Stimulated activated CD8-positive, alpha-beta memory T cell treated with anti-CD3 and anti-CD28 coated beads, Interleukin-4, amount 100 ng/mL, for 48 hours (primary cell): ENCODE data around the gene FAM3B.

Source experiments
- DNase-seq: peaks from one replicate; pipeline ENCODE4 v3.0.0-alpha.2; 2020

Gene FAM3B

DNA sequence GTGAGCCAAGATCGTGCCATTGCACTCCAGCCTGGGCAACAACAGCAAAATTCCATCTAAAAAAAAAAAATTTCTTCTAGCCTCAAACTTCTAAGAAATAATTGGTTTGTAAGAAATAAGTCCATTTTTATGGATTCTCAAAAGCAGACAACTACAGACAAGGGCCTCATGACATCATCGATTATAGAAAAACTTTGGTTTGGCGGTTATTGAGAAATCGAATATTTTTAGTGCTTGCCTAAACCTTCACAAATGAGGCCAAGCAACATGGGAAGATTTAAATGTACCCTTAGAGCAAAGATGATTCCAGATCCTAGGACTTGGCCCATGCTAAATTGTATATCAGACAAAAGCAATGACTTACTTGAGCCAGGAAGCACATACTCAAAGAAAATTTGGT lies 81.7 kb downstream of the FAM3B start:
- DNase-seq, result no peak

DNA sequence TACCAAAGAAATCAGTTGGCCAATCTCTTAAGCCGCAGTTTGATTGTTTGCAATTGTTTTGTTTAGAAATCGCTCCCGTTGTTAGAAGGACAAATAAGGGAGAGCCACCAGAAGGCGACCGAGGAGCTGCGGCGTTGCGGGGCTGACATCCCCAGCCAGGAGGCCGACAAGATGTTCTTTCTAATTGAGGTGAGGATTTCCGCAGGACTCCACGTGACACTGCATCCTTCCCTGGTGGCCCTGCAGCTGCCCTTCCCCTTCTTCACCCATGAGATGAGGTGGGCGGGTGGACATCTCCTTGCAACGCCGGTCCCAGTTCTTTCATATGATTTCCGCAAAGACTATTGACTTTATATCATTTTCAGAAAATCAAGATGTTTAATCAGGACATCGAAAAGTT lies 82.2 kb downstream of the FAM3B start:
- DNase-seq, result no peak

DNA sequence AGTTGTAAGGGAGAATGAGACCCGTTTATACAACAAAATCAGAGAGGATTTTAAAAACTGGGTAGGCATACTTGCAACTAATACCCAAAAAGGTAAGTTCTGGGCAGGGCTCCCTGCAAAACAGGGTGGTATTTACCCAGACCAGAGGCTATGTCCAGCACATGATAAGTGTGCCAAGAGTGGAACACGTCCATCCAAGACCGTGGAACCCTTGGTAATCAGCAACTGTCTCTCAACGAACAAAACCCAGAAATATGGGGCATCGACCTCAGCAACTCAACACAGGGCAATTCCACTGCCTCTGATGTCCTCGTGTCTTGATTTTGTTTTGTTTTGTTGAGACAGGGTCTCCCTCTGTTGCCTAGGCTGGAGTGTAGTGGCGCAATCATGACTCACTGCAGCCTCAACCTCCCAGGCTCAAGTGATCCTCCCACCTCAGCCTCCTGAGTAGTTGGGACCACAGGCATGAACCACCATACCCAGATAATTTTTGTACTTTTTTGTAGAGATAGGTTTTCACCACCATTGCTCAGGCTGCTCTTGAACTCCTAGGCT lies 82.7 kb downstream of the FAM3B start:
- no peak for DNase-seq

DNA sequence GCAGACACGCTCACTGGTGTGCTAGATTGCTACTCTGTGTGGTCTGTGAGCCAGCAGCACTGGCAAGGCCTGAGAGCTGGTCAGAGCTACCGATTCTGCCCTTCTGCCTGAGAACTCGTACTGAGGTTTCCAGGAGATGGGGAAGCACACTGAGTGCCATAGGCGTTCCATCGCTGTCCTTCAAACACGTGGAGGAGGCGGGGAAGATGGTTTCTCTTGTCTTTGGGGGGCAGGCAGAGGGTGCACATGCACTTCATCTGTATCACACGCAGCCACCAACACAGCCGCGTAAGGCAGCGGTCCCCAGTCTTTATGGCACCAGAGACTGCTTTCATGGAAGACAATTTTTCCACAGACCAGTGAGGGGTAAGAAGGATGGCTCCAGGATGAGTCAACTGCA lies 85.6 kb downstream of the FAM3B start:
- no peak for DNase-seq

DNA sequence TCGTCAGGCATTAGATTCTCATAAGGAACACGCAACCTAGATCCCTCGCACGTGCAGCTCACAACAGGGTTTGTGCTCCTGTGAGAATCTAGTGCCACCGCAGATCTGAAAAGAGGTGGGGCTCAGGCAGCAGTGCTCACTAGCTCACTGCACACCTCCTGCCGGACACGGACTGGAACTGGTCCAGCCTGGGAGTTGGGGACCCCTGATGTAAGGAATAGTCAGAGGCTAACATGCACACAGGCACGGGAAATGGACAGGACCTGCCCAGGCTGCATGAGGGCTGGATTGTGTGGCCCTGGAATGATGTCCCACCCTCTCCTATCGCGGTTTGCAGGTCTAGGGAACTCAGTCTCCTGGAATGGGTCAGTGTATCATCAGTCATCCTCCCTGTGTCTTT lies 86.2 kb downstream of the FAM3B start:
- DNase-seq, result no peak

DNA sequence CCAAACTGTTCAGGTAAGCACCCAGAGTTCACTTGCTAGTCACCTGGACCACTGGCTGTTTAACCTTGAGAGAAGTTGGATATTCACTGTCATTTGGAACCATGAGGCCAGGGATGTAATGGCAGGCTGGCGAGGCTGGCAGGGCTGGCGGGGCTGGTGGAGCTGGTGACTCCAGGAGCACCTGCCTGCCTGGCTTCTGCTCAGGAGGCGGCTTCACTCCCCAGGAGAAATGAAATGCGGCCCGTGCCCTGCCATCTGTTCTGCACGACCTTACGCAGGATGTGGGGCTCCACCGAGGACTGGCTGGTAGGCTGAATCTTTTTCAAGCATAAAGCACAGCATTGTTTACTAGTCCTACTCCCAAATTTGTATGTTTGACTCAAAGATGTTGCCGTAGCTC lies 86.7 kb downstream of the FAM3B start:
- DNase-seq, result no peak

DNA sequence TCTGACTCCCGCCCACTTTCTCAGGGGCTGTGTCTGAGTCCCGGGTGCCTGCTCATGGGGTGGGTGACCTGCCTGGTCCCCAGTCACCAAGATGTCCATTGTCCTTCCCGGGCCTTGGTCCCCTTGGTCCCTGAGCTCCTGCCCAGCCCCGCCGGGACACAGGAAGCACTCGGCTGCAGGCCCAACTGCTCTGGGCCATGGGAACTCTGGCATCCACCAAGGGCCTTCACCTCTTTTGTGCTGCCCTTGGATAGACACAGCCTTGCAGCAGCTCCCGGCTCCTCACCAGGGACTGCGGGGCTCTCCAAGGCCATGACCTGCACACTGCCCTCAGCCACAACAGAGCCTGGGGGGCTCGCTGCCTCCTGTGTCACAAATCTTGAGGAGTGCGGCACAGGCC lies 87.4 kb downstream of the FAM3B start:
- DNase-seq, result no peak

DNA sequence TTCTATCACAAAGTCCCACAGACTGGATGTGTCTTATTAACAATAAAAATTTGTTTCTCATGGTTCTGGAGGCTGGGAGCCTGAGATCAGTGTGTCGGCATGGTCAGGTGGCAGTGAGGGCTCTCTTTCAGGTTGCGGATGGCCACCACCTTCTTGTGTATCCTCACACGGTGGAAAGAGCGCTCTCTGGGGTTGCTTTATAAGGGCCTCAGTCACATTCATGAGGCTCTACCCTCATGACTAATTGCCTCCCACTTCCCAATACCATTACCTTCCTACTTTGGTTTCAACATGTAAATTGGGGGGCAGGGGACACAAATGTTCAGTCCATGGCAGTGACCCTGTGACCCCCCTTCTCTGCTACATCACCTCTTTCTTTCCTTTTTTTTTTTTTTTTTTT lies 88.7 kb downstream of the FAM3B start:
- no peak for DNase-seq

DNA sequence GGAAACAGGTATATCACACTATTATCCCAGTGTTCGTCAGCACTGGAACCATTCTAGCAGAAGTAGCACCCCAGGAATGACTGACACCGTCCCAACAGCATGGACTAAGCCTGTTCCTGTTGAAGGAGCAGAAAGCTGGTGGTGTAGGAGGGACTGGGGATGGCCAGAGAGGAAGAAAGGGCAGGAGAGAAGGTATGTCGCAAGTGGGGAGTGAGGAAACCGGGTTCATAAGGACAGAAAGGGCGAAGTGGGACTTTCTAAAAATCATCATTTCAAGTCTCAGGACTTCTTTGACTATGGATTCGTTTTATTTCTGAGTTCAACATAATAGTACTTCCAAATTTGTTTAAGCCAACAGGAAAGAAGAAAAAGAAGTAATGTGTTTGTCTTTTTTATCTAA lies 89.7 kb downstream of the FAM3B start:
- no peak for DNase-seq
